PC-9 (cell line): Measurements from ENCODE around the gene CCNF. TPM values are rescaled to one million over a fixed set of nuclear protein-coding genes. Genes with fewer than 3 reads are reported as not detected.

Experiments
- BruUV-seq: library from RNA; stranded (reverse); fragments of 400-500 nt; replicated peaks from 2 replicates; lab custom pipeline; 2021; lab: Mats Ljungman, UMichigan
- CTCF ChIA-PET: fragments of 300-600 bp; sonication (Branson Sonifier 250); formaldehyde crosslinking; loops from one replicate; lab custom pipeline; 2022; ENCODE audit warnings: antibody characterized with exemption; lab: Charles Lee
- POLR2A ChIA-PET: fragments of 300-600 bp; sonication (Branson Sonifier 250); formaldehyde crosslinking; loops from one replicate; lab custom pipeline; 2022; ENCODE audit warnings: antibody characterized with exemption; ENCODE audit not compliant: unreplicated experiment; lab: Charles Lee
- DNase-seq, 2 experiments: peaks; one replicate each; pipeline versions ENCODE4 v3.0.0 to v3.0.0-alpha.2; 2015 to 2022; ENCODE audit warnings: mixed read lengths in 1 of 2
- H2AFZ ChIP-seq: fragments of 200-600 bp; sonication (generic); 2 replicates; pipeline ENCODE4 v1.8.1; 2017; ENCODE audit warnings: antibody characterized with exemption
- H3F3A ChIP-seq: fragments of 200-600 bp; sonication (generic); 2 replicates; pipeline ENCODE4 v1.8.1; 2017; ENCODE audit warnings: antibody characterized with exemption, mild to moderate bottlenecking, low read depth; ENCODE audit not compliant: insufficient read depth
- H3K27ac ChIP-seq: fragments of 200-600 bp; sonication (generic); 2 replicates; pipeline ENCODE4 v1.6.1; 2016; ENCODE audit warnings: mixed run types
- H3K27me3 ChIP-seq: fragments of 200-600 bp; sonication (generic); 2 replicates; pipeline ENCODE4 v1.6.1; 2016; ENCODE audit warnings: low read depth, mixed run types; ENCODE audit not compliant: insufficient read depth
- H3K36me3 ChIP-seq: fragments of 200-600 bp; sonication (generic); 2 replicates; pipeline ENCODE4 v1.6.1; 2016; ENCODE audit warnings: low read depth, mixed run types
- H3K4me1 ChIP-seq: fragments of 200-600 bp; sonication (generic); replicated peaks from 2 replicates; pipeline ENCODE4 v1.6.1; 2016; ENCODE audit warnings: mixed run types; ENCODE audit not compliant: insufficient read depth
- H3K4me2 ChIP-seq: fragments of 200-600 bp; sonication (generic); 2 replicates; pipeline ENCODE4 v1.6.1; 2017; ENCODE audit warnings: mixed run types
- H3K4me3 ChIP-seq: fragments of 200-600 bp; sonication (generic); 2 replicates; pipeline ENCODE4 v1.6.1; 2016; ENCODE audit warnings: mixed run types
- H3K79me2 ChIP-seq: fragments of 200-600 bp; sonication (generic); 2 replicates; pipeline ENCODE4 v1.6.1; 2017; ENCODE audit warnings: low read depth, mixed run types
- H3K9me2 ChIP-seq: fragments of 200-600 bp; sonication (generic); 2 replicates; pipeline ENCODE4 v1.8.1; 2017; ENCODE audit warnings: mild to moderate bottlenecking; ENCODE audit not compliant: insufficient read depth
- H3K9me3 ChIP-seq: fragments of 200-600 bp; sonication (generic); 2 replicates; pipeline ENCODE4 v1.8.1; 2016; ENCODE audit warnings: low read depth; ENCODE audit not compliant: insufficient read depth
- H4K20me1 ChIP-seq: fragments of 200-600 bp; sonication (generic); 2 replicates; pipeline ENCODE4 v1.8.1; 2017; ENCODE audit not compliant: insufficient read depth
- CTCF ChIP-seq: fragments of 200-600 bp; sonication (generic); conservative IDR thresholded peaks from 2 replicates; pipeline ENCODE4 v1.6.1; 2017; ENCODE audit warnings: mixed run types, antibody characterized with exemption, mild to moderate bottlenecking, moderate library complexity
- EZH2 ChIP-seq: fragments of 200-600 bp; sonication (generic); IDR thresholded peaks from 2 replicates; pipeline ENCODE4 v1.8.0; 2017; ENCODE audit warnings: antibody characterized with exemption, low read depth
- intact Hi-C: fragments of 100-400 bp; cut with micrococcal nuclease; formaldehyde crosslinking; loops from one replicate; pipeline ENCODE4 v1.10.0; 2022; ENCODE audit not compliant: unreplicated experiment
- total RNA-seq: library from RNA; stranded (reverse); gene quantifications from 2 replicates; pipeline ENCODE4 v1.2.3, GENCODE V29; 2021

Gene CCNF
- total RNA-seq, 1 experiment from 2014 or later = 69.0 TPM

GRCh38 chr16:2470603-2471015 lies 41.4 kb downstream of the CCNF start:
- no peak for DNase-seq
- H3K36me3 ChIP-seq = no peaks in the 10 kb centered on the region
- no peaks in the 10 kb centered on the region for H3K9me2 ChIP-seq
- H3K4me2 ChIP-seq = no peak overlapping the region
- CTCF ChIA-PET = no interaction called here
- H3K27ac ChIP-seq = no peak overlapping the region
- no peak overlapping the region for H2AFZ ChIP-seq
- H3K4me3 ChIP-seq = no peak overlapping the region
- peaks cover 19% of the 10 kb centered on the region; the same call in 1 of the 2 replicates for H3K4me1 ChIP-seq
- peaks cover 2% of the 10 kb centered on the region; the same call in 1 of the 2 replicates for H4K20me1 ChIP-seq
- H3K79me2 ChIP-seq = peaks cover 5% of the 10 kb centered on the region; the same call in 1 of the 2 replicates
- POLR2A ChIA-PET = interaction anchor here (0.6 to 0.7 kb wide), 2 partner anchors 168 to 213 kb away, joined by 3 to 6 read pairs; no protein-coding TSS in a partner anchor
- TF ChIP-seq CTCF (no peak), EZH2 (no peak)
- BruUV-seq = no TSS peak
- no peaks in the 10 kb centered on the region for H3K9me3 ChIP-seq
- no peaks in the 10 kb centered on the region for H3K27me3 ChIP-seq
- intact Hi-C loops = no loop called here
- H3F3A ChIP-seq = peaks cover 29% of the 10 kb centered on the region; the same call in 1 of the 2 replicates

- intact Hi-C loops = no loop called here
- H3K4me3 ChIP-seq = no peak within 1 kb of the TSS
- BruUV-seq = no TSS peak
These were observed 41.9 kb downstream of the CCNF start, which contains the start of gene NTN3 for GRCh38 chr16:2471016-2471652. Gene NTN3, plus strand, starts transcription at chr16:2471297. Its CDS starts 405 bp downstream, at chr16:2471702.

More at GRCh38 chr16:2471016-2471652, 41.9 kb downstream of the CCNF start, which contains the start of gene NTN3:
- Histone ChIP-seq H3K9me2 (no peaks in the 10 kb centered on the region), H3K36me3 (no peaks in the 10 kb centered on the region), H3K79me2 (peaks cover 10% of the 10 kb centered on the region), H3K4me1 (peaks cover 24% of the 10 kb centered on the region; the same call in 1 of the 2 replicates), H3K27ac (no peak within 1 kb of the TSS), H2AFZ (no peak within 1 kb of the TSS), H3F3A (peaks cover 28% of the 10 kb centered on the region; the same call in 1 of the 2 replicates), H3K4me2 (no peak within 1 kb of the TSS), H3K9me3 (no peaks in the 10 kb centered on the region), H3K27me3 (no peaks in the 10 kb centered on the region), H4K20me1 (peaks cover 4% of the 10 kb centered on the region; the same call in 1 of the 2 replicates)
- ChIA-PET CTCF (no interaction called here), POLR2A (interaction anchor here (0.6 kb wide), 1 partner anchor 213 kb away, joined by 6 read pairs; no protein-coding TSS in a partner anchor)
- TF ChIP-seq CTCF (no peak), EZH2 (no peak)
- peak in 1 of 2 experiments; percentile 28 for DNase-seq
